Fibroblast of skin of back (primary cell): ENCODE measurements around the gene GFRA1.
A peak's percentile ranks its signal among the peaks of the same experiment; 100 is the strongest.

Source experiments
- DNase-seq: peaks from one replicate; pipeline ENCODE4 v3.0.0-alpha.2; 2013

GFRA1 gene

DNA sequence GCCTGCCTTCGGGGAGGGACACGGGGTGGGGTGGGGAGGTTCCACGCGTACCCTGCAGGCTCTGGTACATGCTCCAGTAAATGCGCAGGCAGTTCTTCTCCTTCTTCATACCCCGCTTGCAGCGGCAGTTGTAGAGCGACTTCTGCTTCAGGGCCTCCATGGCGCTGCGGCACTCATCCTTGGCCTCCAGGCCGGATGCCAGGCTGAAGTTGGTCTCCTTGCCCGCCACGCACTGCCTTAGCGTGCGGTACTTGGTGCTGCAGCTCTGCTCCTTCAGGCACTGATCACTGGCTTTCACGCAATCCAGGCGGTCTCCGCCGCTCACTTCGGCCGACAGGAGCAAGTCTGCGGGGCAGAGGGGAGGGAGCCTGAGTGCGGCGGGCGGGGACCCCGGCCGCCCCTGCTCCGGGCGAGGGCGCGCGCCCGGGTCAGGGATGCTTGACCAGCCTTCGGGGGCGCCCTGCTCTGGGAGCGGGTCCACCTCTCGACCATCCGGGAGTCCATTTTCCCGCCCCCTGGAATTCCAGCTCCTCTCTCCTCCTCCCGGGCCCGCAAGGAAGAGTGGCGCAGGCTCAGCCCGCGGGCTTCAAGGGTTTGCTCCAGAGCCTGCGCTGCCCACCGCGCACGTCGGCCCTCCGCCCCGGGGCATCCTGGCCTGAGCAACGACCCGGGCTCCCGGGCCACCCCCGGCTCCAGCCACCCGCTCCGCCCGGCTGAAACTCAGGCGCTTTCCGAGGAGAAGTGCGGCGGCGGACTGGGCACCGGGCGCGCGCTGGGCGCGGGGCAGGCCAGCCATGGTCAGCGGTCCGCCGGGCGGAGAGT is 2.0 kb downstream of the GFRA1 start:
- DNase-seq, result no peak

DNA sequence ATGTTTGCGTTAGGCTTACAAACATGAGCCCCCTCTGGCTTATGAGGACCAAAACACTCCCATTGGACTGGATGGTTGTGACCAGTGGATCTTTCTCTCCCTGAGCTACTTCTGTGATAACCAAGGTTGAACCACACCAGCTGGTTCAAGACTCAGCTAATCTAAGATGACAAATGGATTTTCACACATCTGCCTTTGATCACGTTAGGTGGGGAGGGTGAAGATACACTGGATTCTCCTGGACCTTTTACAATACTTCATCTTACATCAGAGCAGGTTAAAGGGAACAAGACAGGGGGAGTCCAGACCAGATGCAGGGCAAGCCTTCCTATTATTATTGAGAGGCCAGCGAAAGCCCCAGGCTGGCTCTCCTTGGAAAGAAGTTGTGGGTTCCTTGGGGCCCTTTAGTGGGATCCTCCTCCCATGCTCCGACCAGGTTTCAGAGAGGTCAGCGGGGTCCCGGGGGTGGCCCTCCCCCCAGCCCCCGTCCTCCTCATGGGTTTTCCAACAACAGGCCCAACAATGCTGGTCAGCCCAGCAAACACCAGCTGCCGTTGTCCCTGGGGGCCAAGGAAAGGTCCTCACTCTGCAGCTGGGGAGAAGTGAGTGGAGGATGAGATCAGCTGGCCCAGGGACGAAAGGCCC is 2.8 kb downstream of the GFRA1 start:
- DNase-seq, result no peak

DNA sequence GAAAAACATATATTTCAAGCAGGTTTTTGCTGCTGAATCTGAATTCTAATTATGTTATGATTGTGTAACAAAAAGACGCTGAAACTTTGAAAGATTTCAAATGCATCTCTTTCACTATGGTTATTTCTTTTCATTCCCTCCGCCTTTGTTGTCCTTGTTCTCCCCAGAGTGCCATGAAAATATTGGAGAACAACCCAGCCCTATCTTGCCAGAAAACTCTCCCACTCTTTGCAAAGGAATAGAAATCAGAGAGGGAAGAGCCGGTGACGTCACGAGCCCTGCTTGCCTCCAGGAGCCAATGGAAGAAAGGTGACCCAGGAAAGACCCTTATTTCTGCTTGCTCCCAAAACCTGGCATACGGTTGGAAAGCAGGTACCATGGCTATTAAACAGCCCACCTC is 3.4 kb downstream of the GFRA1 start:
- DNase-seq, result no peak

DNA sequence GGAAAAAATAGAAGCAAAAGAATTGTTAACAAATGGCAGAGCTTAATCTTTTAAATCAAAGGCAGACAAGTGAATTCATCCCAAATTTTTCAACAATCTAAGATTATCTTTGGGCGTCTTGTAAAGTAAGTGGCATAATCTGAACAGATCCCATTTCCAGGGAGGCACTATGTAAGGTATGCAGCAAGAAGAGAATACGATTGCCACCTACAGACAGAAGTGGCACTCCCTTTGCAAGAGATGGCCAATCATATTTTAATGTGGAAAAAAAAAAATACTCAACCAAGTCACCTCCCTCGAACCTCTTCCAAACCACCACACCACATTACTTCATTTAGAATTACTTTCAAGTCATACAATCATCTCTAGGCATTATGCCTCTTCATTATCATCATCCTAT is 4.0 kb downstream of the GFRA1 start:
- no peak for DNase-seq

DNA sequence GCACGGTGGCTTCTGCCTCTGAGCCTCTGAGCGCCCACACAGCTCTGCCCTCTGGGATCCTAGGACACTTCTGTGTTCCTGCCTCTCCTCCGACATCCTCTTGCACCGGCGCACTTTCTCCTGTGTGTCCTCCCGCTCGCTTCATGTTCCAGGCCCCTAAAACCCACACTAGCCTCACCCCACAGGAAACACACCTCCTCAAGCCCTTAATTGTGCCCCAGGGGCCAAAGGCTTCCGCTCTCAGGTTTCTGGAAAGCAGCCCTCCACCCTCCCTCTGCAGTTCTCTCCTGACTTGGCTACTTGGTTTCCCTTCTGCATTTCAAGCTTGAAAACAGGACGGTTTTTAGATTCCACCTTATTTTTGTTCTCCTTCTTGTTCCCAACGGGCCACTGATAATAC is 7.3 kb downstream of the GFRA1 start:
- no peak for DNase-seq

DNA sequence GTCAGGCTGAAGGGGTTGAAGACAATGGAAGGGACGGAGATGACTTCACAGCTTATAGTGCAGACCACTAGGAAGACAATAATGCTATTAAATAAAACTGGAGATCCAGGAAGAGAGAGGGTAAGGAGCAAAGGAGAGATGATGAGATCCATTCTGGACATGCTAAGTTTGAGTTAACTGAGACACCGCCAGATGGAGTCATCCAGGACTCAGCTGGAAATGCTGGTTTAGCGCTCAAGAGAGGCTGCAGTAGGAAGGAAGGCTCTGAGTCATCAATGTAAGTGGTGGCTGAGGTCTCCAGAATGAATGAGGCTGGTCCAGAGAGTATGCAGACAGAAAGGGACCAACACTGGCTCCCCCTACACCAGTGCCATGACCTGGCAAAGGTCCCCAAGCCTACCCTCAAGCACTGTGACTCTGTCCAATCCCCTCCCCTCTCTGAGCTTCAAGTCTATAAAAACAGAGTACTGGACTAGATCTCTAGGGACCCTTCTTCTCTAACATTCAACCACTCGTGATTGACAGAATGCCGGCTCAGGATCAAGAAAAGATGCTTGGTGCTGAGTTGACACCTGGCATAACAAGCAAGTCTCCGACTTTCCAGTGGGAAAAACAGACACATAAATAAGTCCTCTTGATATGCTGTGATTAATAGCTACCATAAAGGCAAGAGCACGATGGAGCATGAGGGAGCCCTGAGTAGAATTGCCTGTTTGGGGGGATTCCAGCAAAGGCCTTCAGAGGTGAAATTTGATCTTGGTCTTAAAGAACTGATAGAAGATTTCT is 8.9 kb downstream of the GFRA1 start:
- peak; percentile 49 for DNase-seq

DNA sequence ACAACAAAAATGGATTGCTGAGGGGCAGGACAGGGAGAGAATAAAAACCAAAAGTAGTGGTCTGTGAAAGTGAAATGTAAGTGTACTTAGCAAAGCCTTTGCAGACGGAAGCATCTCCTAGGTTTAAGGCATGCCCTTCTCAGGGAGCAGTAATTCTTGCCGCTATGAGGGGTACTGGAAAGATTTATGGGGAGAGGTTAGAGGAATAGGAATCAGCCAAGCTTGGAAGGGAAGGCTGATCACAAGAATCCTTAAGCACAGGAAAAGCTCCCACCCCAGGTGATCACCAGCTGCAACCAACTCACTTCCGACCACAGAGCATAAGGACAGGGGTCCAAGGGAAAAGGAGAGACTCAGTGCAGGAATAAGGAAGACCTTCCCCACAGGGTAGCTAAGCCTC is 10.3 kb downstream of the GFRA1 start:
- DNase-seq, result no peak

DNA sequence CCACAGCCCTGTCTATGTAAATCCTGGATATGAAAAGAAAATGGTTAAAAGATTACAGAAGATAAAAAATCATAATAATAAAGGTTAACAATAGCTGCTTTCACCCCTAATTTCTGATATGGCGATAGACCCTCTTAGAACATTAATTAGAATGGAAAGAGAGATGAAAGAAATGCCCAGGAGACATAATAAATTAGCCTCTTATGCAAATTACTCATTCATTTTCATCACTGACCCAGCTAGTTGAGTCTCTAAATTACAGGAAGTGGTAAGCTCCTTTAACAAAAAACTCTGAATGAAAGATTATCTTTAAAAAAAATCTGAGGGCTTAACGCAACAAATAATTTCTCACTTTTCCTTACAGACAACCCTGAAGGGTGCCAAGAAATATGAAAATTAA is 12.4 kb downstream of the GFRA1 start:
- no peak for DNase-seq

DNA sequence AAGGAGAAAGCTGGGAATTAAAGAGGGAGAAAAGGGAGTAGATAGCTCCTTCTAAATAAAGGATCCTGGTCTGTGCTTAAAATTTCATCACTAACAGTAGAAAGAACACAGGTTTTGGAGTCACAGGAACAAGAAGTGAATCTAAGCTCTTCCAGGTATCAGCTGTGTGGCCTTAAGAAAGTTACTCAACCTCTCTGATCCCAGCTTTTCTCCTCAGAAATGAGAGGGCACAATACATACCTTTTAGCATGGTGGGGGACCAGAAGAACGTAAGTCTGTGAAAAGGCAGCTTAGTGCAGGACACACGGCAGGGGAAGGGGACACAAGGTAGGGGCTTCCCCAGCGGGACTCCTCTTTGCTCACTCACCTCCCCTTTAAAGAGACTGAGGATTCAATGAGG is 13.4 kb downstream of the GFRA1 start:
- no peak for DNase-seq

DNA sequence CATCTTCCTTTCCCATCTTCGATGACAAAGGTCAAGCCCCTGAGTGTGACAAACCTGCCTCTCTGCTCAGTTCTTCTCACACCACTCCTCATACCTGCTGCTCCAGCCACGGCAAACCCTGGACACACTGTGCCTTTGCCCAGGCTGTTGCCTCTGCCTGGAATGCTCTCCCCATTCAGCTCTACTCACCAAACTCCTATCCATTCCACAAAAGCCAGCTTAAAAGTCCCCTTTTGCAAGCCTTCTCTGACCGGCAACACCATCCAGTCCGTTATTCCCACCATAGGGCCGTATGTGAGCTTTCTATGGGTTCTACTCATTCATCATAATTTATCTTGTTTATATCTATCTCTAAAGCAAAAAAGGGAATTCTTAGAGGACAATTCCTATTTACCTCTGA is 15.2 kb downstream of the GFRA1 start:
- no peak for DNase-seq

DNA sequence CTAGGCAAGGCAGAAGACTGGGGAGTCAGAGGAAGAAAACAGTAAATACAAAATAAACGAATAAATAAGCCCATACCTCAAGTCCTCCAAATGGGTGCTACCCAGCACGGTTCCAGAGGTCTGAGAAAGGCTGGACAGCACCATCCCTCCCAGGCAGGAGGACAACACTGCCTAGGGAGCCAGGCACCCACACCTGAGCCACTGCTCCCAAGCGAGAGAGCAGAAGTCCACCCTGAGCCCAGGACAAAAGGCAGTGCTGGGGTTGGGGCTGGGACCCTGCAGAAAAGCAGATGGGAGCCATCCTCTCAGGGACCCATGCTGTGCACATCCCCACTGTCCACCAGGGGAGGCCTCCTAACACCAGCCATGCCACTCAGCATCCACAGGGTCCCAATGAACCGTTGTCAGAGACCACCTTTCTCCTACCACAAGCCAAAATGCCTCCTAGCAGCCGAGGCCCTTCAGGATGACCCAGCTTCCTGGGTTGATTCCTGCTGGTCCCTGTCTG is 16.2 kb downstream of the GFRA1 start:
- no peak for DNase-seq

DNA sequence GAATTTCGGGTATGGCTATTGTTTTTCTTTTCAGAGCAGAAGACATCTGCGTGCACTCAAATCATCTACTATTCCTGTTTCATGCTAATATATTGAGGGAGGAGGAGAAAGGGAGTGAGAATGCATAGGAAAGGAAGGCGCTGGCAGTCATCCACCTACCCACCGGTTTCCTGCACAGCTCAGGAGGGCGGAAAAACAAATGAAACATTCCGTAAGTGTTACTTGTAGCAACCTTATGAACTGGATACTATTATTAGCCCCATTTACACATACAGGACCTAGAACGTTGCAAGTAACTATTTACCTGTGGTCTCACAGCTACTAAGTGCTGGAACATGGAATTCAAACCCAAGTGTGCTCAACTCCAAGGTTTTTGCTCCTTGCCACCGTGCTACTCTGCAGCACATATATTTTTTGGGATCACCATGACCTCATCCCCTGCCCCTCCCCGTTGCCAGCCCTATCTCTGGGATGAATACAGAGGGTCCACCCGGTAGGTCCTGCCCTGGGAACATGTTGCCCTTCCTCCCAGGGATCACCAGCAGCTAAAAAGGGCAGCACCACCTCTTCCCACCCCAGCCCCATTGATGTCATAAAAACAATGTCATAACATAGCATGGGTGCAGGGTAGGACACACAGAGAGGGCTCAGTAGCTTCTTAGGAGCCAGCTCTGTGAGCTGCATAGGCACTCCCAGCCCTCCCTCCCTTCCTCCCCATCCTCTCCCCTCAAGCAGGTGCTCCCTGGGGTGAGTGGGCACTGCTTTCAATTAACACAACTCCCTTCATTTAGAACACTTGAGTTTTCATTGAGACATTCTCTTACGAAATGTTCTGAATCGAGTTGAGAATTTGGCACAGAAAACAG is 16.9 kb downstream of the GFRA1 start:
- peak; percentile 46 for DNase-seq

DNA sequence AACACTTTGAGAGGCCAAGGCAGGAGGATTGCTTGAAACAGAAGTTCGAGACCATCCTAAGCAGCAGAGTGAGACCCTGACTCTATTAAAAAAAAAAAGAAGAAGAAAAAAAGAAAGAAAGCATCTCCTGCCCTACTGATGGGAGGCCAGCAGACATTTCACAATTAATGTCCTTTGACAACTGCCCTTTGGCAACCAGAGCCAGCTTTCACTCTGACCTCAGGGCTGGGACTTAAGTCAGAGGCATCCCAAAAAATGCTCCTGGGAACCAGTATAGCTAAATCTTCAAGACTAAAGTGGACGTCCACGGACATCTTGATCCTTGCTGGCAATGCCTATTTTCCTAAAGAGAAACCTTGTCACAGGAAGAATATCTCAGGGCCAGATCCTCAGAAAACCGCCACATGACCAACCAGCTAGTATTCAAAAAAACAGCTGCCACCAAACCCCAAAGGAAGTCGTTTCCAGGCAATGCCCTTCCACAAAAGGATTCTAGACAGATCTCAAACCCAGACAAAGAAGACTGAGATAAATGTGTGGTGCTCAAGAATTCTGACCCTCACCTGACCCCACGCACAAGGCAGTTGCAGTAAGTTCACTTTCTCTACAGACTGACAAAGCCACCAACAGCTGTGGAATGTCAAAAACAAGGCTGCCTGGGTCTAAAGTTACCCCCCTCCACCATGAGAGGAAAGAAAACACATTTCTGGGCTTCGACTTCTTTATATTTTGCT is 18.4 kb downstream of the GFRA1 start:
- DNase-seq, result peak; percentile 48

DNA sequence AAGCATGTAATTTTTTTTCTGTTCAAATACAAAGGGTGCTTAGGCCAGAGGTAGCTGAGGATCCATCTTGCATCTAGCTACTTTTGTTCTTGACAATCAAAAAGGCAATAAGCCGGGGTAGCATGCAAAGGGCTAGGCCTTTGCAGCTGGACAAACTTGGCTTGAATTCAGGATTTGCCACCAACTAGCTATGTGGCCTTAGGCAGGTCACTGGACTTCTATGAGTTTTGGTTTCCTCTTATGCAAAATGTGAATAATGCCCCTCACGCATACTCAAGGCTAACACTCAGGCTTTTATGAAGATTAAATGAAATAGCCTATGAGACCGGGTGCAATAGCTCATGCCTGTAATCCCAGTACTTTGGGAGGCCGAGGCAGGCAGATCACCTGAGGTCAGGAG is 19.3 kb downstream of the GFRA1 start:
- DNase-seq, result no peak

DNA sequence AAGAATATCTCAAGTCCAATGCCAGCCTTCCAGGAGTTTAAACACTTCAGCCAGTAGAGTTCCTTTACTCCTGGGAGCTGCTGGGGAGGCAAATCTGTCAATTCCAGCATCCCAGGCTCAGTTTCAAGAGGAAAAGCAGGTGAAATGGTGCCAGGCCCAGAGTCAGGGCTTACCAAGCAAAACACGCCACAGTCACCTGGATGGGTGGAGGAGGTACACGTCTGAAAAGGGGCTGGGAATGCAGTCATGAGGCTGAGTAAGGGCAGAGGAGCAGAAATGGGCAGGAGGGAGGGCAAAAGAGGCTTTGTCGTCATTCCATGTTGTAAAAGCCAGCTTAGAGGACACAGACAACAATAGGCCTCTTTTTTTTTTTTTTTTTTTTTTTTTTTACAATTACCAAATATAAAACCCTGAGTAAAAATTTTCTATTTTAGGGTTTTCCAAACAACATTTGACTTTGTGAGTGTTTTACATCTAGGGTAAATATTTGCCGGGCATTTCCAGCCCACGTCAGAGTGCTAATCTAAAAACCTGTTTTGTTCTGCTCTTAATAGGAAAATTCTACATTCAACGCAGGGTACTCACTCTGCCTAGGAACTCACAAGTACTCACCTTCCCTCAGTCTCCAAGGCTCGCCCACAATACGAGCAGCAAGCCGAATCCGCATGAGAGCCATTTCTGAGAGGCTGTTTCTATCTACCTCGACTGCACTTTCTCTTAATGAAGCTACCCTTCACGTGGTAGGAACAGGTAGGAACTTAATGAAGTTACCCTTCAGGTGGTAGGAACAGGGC is 21.2 kb downstream of the GFRA1 start:
- DNase-seq, result no peak

DNA sequence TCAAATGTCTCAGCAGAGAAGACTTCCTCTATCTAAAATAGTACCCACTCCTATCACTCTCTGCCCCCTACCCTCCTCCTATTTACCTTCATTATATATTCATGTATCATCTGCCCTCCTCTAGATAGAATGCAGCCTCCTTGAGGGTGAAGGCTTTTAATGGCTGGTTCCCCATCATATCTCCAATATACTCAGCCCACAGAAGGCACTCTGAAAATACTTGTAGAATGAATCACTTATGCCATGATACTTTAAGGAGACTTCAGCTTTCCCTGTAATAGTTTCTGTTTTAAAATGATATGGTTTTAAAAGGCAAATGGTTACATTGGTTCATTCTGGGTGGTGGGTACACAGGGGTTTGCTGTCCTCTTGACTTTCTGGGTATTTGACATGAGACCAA is 25.3 kb downstream of the GFRA1 start:
- peak; percentile 42 for DNase-seq

DNA sequence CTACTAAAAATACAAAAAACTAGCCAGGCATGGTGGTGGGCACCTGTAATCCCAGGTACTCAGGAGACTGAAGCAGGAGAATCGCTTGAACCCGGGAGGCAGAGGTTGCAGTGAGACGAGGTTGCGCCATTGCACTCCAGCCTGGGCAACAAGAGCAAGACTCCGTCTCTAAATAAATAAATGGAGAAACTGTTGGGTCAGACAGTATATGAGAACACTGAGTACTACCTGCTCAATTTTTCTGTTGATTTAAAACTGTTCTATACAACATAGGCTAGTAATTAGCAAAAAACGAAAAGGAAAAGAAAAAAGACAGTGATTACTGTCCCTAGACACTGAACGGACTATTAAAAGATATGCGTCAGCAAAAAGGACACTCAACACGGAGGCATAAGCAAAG is 26.7 kb downstream of the GFRA1 start:
- no peak for DNase-seq

DNA sequence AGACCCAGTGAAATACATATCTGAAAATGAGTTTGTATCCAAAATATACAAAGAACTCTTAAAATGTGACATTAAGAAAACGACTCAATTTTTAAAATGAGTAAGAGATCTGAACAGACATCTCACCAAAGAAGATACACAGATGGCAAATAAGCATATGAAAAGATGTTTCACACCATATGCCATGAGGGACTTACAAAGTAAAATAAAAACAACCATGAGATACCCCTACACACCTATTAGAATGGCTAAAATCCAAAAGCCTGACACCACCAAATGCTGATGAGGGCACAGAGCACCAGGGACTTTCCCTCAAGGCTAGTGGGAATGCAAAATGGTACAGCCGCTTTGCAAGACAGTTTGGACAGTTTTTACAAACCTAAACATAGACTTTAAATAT is 27.9 kb downstream of the GFRA1 start:
- DNase-seq, result no peak

DNA sequence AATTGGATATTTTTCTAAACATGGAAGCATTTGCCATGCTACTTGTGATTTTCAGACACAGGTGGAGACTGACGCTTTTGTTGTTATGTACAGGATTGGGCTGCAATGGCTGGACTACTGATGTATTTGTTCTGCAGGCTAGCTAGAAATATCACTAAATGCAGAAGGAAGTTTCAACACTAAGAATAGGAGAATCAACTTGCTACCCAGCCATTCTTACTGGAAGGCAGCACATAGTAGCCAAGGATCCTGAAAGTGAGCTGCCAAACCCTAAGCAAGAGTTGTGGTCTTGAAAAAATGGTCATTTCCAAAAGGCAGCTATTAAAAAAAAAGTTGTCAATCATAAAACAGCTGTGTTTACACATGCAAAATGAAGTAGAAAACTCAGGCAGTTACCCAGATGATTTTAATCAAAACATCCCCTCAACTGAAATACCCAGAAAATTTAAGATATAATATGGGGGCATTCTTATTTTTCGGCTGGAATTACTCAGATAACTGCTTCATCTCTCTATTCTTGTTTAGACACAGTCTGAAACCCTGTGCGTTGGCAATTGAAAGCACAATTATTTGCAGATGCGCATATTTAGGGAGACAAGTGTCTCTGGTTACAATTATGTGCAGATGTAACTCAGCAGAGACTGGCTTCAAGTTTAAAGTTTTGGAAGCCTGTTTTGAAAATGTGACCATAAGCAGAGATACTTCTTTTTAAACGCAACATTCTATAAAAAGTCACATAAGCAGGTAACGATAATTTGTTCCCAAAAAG is 31.2 kb downstream of the GFRA1 start:
- DNase-seq, result no peak

DNA sequence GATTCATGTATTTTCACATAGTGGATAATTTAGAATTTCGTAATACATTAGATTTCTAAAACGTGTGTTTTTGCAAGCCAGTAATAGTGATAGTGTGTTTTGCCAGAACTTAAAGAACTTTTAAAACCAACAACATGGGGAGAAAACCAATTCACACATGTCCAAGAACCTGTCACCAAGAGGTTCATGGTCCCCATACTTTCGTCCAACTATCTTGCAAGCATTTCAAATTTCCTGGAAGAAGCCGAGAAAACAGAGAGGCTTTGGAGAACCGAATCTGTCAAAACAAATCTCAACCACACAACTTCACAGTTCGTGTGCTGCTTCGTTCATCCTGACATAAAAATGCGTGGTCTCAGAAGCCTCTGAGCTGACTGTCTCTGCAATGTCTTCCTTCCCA is 31.9 kb downstream of the GFRA1 start:
- no peak for DNase-seq
